ENCODE data around the gene PDE6B. TPM values are rescaled to one million over a fixed set of nuclear protein-coding genes. Genes with fewer than 3 reads are reported as not detected.

Gene PDE6B
- total and polyA plus RNA-seq, 4 donors: 2.7 to 24.6 (median 12.0) TPM

- H3K27me3 ChIP-seq (ENCODE audit: control insufficient read depth in 3 of 3, insufficient read depth in 3 of 3, low read length in 2 of 3): peaks cover 0 to 44% (median 3%) of the 10 kb centered on the region in 3 donors
- no peak overlapping the region for H3K27ac ChIP-seq (ENCODE audit: low read depth in 1 of 2, low read length in 1 of 2)
- 57 to 62% methylated on average over 16 to 17 of the region's 17 CpGs for WGBS, 2 donors
- no peak for TF ChIP-seq CTCF (IDR thresholded peaks at IDR 0.05; ENCODE audit: control extremely low read depth, extremely low read depth)
- no peak for ATAC-seq (ENCODE audit: insufficient read depth, low FRiP score)
- peaks cover 0 to 7% (median 0%) of the 10 kb centered on the region in 4 donors for H3K9me3 ChIP-seq (ENCODE audit: control insufficient read depth in 4 of 4, insufficient read depth in 3 of 4, low read length in 3 of 4)
- DNase-seq: peak in 1 of 3 donors; percentile 7
- peaks cover 0 to 4% (median 0%) of the 10 kb centered on the region in 4 donors for H3K36me3 ChIP-seq (ENCODE audit: control insufficient read depth in 4 of 4, insufficient read depth in 4 of 4, low read length in 4 of 4)
- no peak overlapping the region for H3K9ac ChIP-seq (ENCODE audit: insufficient read depth in 1 of 2, low read length in 2 of 2)
- H3K4me1 ChIP-seq (ENCODE audit: control insufficient read depth in 5 of 5, insufficient read depth in 5 of 5, low read length in 5 of 5): no peaks in the 10 kb centered on the region
- H3K4me3 ChIP-seq: no peak overlapping the region
Measured at GRCh38 chr4:654871-655463, 29.6 kb downstream of the PDE6B start.

- DNase-seq: peak in 1 of 3 donors; percentile 10
Measured at GRCh38 chr4:655464-656151, 30.2 kb downstream of the PDE6B start.

GRCh38 chr4:656436-657337, 31.3 kb downstream of the PDE6B start:
- DNase-seq (peak in 1 of 3 donors; percentile 14), ATAC-seq (ENCODE audit: insufficient read depth, low FRiP score) (no peak)
- 75 to 83% methylated on average over 57 to 58 of the region's 58 CpGs for WGBS, 2 donors
- Histone ChIP-seq H3K27me3 (ENCODE audit: control insufficient read depth in 3 of 3, insufficient read depth in 3 of 3, low read length in 2 of 3) (peaks cover 0 to 31% (median 3%) of the 10 kb centered on the region in 3 donors), H3K9ac (ENCODE audit: insufficient read depth in 1 of 2, low read length in 2 of 2) (no peak overlapping the region), H3K4me3 (no peak overlapping the region), H3K9me3 (ENCODE audit: control insufficient read depth in 4 of 4, insufficient read depth in 3 of 4, low read length in 3 of 4) (peaks cover 0 to 7% (median 0%) of the 10 kb centered on the region in 4 donors), H3K27ac (ENCODE audit: low read depth in 1 of 2, low read length in 1 of 2) (no peak overlapping the region), H3K4me1 (ENCODE audit: control insufficient read depth in 5 of 5, insufficient read depth in 5 of 5, low read length in 5 of 5) (no peaks in the 10 kb centered on the region), H3K36me3 (ENCODE audit: control insufficient read depth in 4 of 4, insufficient read depth in 4 of 4, low read length in 4 of 4) (peaks cover 0 to 4% (median 0%) of the 10 kb centered on the region in 4 donors)
- TF ChIP-seq CTCF (IDR thresholded peaks at IDR 0.05; ENCODE audit: control extremely low read depth, extremely low read depth): no peak

More at GRCh38 chr4:655464-656151, 30.2 kb downstream of the PDE6B start:
- no peaks in the 10 kb centered on the region for H3K4me1 ChIP-seq (ENCODE audit: control insufficient read depth in 5 of 5, insufficient read depth in 5 of 5, low read length in 5 of 5)
- H3K36me3 ChIP-seq (ENCODE audit: control insufficient read depth in 4 of 4, insufficient read depth in 4 of 4, low read length in 4 of 4): peaks cover 0 to 4% (median 0%) of the 10 kb centered on the region in 4 donors
- no peak overlapping the region for H3K9ac ChIP-seq (ENCODE audit: insufficient read depth in 1 of 2, low read length in 2 of 2)
- no peak overlapping the region for H3K27ac ChIP-seq (ENCODE audit: low read depth in 1 of 2, low read length in 1 of 2)
- H3K4me3 ChIP-seq: no peak overlapping the region
- WGBS, 2 donors: 65 to 75% methylated on average over 24 to 26 of the region's 26 CpGs
- no peak for TF ChIP-seq CTCF (IDR thresholded peaks at IDR 0.05; ENCODE audit: control extremely low read depth, extremely low read depth)
- ATAC-seq (ENCODE audit: insufficient read depth, low FRiP score): no peak
- H3K9me3 ChIP-seq (ENCODE audit: control insufficient read depth in 4 of 4, insufficient read depth in 3 of 4, low read length in 3 of 4): peaks cover 0 to 7% (median 0%) of the 10 kb centered on the region in 4 donors
- peaks cover 0 to 38% (median 3%) of the 10 kb centered on the region in 3 donors for H3K27me3 ChIP-seq (ENCODE audit: control insufficient read depth in 3 of 3, insufficient read depth in 3 of 3, low read length in 2 of 3)
